ENCODE measurements around the gene MMP24.

MMP24 gene

GRCh38 chr20:35291654-35292503 lies 65.4 kb downstream of the MMP24 start, which contains the start of gene FAM83C:
Gene FAM83C, minus strand, starts transcription at chr20:35292425. Its CDS starts 121 bp downstream, at chr20:35292304.
- no peak within 1 kb of the TSS for H3K4me3 ChIP-seq (ENCODE audit: low read depth, low read length)
- no peaks in the 10 kb centered on the region for H3K27me3 ChIP-seq (ENCODE audit: insufficient read depth, low read depth, severe bottlenecking)
- DNase-seq, result no peak
- no peak for TF ChIP-seq CTCF (IDR thresholded peaks at IDR 0.05; ENCODE audit: low read depth, low read length)
- H3K27ac ChIP-seq, result no peak within 1 kb of the TSS
- H3K36me3 ChIP-seq, result no peaks in the 10 kb centered on the region
- H3K9me3 ChIP-seq (ENCODE audit: severe bottlenecking), result no peaks in the 10 kb centered on the region

GRCh38 chr20:35292504-35293285 lies 66.2 kb downstream of the MMP24 start:
- no peak overlapping the region for H3K4me3 ChIP-seq (ENCODE audit: low read depth, low read length)
- H3K9me3 ChIP-seq (ENCODE audit: severe bottlenecking), result no peaks in the 10 kb centered on the region
- no peak for TF ChIP-seq CTCF (IDR thresholded peaks at IDR 0.05; ENCODE audit: low read depth, low read length)
- no peaks in the 10 kb centered on the region for H3K27me3 ChIP-seq (ENCODE audit: insufficient read depth, low read depth, severe bottlenecking)
- H3K27ac ChIP-seq, result no peak overlapping the region
- DNase-seq, result no peak
- H3K36me3 ChIP-seq, result no peaks in the 10 kb centered on the region

DNA sequence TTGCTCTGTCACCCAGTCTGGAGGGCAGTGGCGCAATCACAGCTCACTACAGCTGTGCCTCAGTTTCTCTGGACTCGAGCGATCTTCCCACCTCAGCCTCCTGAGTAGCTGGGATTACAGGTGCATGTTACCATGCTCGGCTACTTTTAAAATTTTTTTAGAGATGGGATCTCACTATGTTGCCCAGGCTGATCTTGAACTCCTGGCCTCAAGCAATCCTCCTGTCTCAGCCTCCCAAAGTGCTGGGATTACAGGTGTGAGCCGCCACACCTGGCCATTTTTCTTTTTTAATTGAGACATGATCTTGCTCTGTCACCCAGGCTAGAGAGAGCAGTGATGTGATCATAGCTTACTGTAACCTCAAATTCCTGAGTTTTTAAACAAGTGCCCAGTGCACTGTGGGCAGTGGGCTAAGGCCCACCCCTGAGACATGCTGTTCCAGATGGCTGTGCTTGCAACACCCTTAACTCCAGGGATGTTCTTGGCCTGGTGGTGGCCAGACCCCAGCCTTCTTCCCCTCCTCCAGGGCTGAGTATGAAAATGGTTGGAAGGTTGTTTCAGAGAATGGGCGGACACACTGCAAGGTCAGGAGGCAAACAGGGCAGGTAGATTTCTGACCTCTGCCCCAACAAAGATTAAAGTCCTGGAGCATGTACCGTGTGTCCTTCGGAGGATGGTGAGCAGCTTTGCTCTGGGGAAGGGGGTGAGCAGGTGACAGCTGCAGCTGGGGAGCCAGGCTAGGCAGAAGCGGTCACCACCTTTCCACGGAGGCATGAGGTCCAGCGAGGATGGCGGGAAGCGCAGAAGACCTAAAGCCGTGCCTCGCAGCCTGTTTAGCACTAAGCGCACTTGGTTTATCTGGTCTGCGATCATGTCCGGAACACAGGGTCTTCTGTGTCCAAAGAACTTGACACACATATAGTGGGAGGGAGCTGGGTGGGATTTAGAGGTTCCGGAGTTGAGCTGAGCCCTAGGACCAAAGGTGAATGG lies 67.1 kb downstream of the MMP24 start:
- Histone ChIP-seq H3K36me3 (no peaks in the 10 kb centered on the region), H3K27me3 (ENCODE audit: insufficient read depth, low read depth, severe bottlenecking) (no peaks in the 10 kb centered on the region), H3K9me3 (ENCODE audit: severe bottlenecking) (no peaks in the 10 kb centered on the region), H3K27ac (no peak overlapping the region), H3K4me3 (ENCODE audit: low read depth, low read length) (no peak overlapping the region)
- TF ChIP-seq CTCF (IDR thresholded peaks at IDR 0.05; ENCODE audit: low read depth, low read length), result no peak
- DNase-seq, result no peak

DNA sequence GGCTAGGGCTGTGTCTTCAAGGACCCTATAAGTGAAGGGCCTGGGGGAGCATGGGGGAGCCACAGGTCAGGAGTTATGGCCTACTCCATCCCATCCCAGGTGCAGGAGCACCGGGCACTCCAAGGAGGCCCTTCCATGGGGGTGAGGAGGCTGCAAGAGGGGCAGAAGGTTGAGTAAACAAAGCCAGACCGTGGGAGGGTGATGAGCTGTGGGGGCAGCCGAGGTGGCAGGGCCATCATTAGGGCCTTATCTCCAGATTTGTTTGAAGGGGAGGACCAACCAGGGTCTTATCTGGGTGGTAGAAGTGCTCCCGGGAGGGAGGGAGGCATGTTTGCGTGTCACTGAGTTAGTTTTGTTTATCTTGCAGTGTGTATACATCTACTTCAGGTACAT lies 67.8 kb downstream of the MMP24 start:
- Histone ChIP-seq H3K4me3 (ENCODE audit: low read depth, low read length) (no peak overlapping the region), H3K27ac (no peak overlapping the region), H3K36me3 (no peaks in the 10 kb centered on the region), H3K27me3 (ENCODE audit: insufficient read depth, low read depth, severe bottlenecking) (no peaks in the 10 kb centered on the region), H3K9me3 (ENCODE audit: severe bottlenecking) (no peaks in the 10 kb centered on the region)
- DNase-seq, result no peak
- no peak for TF ChIP-seq CTCF (IDR thresholded peaks at IDR 0.05; ENCODE audit: low read depth, low read length)

DNA sequence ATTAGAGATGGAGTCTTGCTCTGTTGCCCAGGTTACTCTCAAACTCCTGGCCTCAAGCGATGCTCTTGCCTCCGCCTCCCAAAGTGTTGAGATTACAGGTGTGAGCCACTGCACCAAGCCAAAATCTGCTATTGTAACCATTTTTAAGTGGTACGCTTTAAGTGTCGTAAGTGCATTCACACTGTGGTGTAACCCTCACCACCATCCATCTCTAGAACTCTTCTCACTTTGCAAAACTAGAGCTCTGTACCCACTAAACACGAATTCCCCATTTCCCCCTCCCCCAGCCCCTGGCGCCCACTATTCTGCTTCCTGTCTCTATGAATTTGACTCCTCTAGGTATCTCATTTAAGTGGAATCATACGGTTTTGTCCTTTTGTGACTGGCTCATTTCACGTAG lies 68.6 kb downstream of the MMP24 start:
- no peaks in the 10 kb centered on the region for H3K9me3 ChIP-seq (ENCODE audit: severe bottlenecking)
- no peaks in the 10 kb centered on the region for H3K27me3 ChIP-seq (ENCODE audit: insufficient read depth, low read depth, severe bottlenecking)
- H3K4me3 ChIP-seq (ENCODE audit: low read depth, low read length), result no peak overlapping the region
- no peak for DNase-seq
- H3K36me3 ChIP-seq, result no peaks in the 10 kb centered on the region
- TF ChIP-seq CTCF (IDR thresholded peaks at IDR 0.05; ENCODE audit: low read depth, low read length), result no peak
- H3K27ac ChIP-seq, result no peak overlapping the region
